Measurements from ENCODE around the gene HOXA11. TPM values are rescaled to one million over a fixed set of nuclear protein-coding genes. Genes with fewer than 3 reads are reported as not detected.
A peak's percentile ranks its signal among the peaks of the same experiment; 100 is the strongest.

The HOXA11 gene
- total and polyA plus RNA-seq, 2 of the 4 experiments (the other 2 are of a cell fraction) = 0.05 TPM; not detected in 1

GRCh38 chr7:27188386-27189294 is 3.6 kb upstream of the HOXA11 start:
- CTCF ChIA-PET = interaction anchor here (1.1 kb wide), 1 partner anchor 9 kb away, joined by 3 read pairs; no protein-coding TSS in a partner anchor
- 0 out of 2 replicates have a peak overlapping the region, but pooled peaks have one; percentile 4 for H3K4me2 ChIP-seq (ENCODE audit: low read depth, low read length)
- no peak for ATAC-seq (ENCODE audit: low read depth)
- DNase-seq = no peak
- no peak overlapping the region for H3K56ac ChIP-seq (ENCODE audit: extremely low read depth, insufficient read depth, low read length)
- H2BK20ac ChIP-seq (ENCODE audit: low read depth, low read length) = no peak overlapping the region
- no peak overlapping the region for H3K27ac ChIP-seq (ENCODE audit: insufficient read depth, low read length)
- dilution Hi-C loops (cut with HindIII; ENCODE audit: low sequenced_read_pairs, unreplicated experiment) (no loop called here), intact Hi-C loops (cut with micrococcal nuclease) (no loop called here), in situ Hi-C loops (cut with MboI; ENCODE audit: low sequenced_read_pairs) (no loop called here)
- no peak overlapping the region for H2BK120ac ChIP-seq (ENCODE audit: low read depth, low read length)
- POLR2A ChIA-PET (ENCODE audit: unreplicated experiment) = no interaction called here
- H3K9me1 ChIP-seq (ENCODE audit: insufficient read depth, low read length) = no peaks in the 10 kb centered on the region
- no TSS peak for BruUV-seq (replicated peaks)
- no peak overlapping the region for H4K5ac ChIP-seq (ENCODE audit: low read depth, low read length)
- H3K18ac ChIP-seq (ENCODE audit: low read depth, low read length) = no peak overlapping the region
- H3K4ac ChIP-seq (ENCODE audit: low read depth, low read length) = no peak overlapping the region
- H3K9me3 ChIP-seq (ENCODE audit: control insufficient read depth, insufficient read depth, low read length) = peaks cover 16% of the 10 kb centered on the region; the same call in 1 of the 2 replicates
- no peaks in the 10 kb centered on the region for H3K79me1 ChIP-seq (ENCODE audit: low read depth in 1 of 2, low read length in 2 of 2)
- no peak overlapping the region for H2BK15ac ChIP-seq (ENCODE audit: low read depth, low read length)
- H3K27me3 ChIP-seq (ENCODE audit: control insufficient read depth, insufficient read depth, low read length) = peaks cover 97% of the 10 kb centered on the region
- no peaks in the 10 kb centered on the region for H3K36me3 ChIP-seq (ENCODE audit: control insufficient read depth, insufficient read depth, low read length)
- H4K20me1 ChIP-seq (ENCODE audit: insufficient read depth, low read length) = peaks cover 18% of the 10 kb centered on the region; the same call in 1 of the 2 replicates
- no peak overlapping the region for H3K14ac ChIP-seq (replicated peaks; ENCODE audit: low read depth, low read length)
- no peak overlapping the region for H2AK5ac ChIP-seq (ENCODE audit: low read depth, low read length)
- H3K9ac ChIP-seq (ENCODE audit: low read depth, low read length) = no peak overlapping the region
- no peak overlapping the region for H4K8ac ChIP-seq (ENCODE audit: low read depth in 2 of 2, low read length in 2 of 2)
- peaks cover 3% of the 10 kb centered on the region; the same call in 1 of the 2 replicates for H3K4me1 ChIP-seq (ENCODE audit: control insufficient read depth, insufficient read depth, low read length)
- H2BK5ac ChIP-seq (ENCODE audit: low read depth, low read length, poor library complexity, severe bottlenecking) = no peak overlapping the region
- H3K4me3 ChIP-seq (ENCODE audit: insufficient read depth, low read depth, low read length) = no peak overlapping the region
- H2AK9ac ChIP-seq (replicated peaks; ENCODE audit: low read depth, low read length, poor library complexity) = no peak overlapping the region
- WGBS, 2 experiments (ENCODE audit: extremely low coverage in 2 of 2, insufficient read length in 1 of 2) = 11% methylated on average over 19 of the region's 49 CpGs; no CpG with 5 or more reads in 1 of the 2 experiments
- no peak overlapping the region for H2AFZ ChIP-seq (replicated peaks; ENCODE audit: low read length, poor library complexity)
- no peak overlapping the region for H3K23ac ChIP-seq (ENCODE audit: low read depth, low read length)
- TF ChIP-seq NFE2L2 (IDR thresholded peaks at IDR 0.05; ENCODE audit: low read depth, low read length) = no peak
- no peak for TF ChIP-seq RCOR1 (IDR thresholded peaks at IDR 0.05; ENCODE audit: insufficient replicate concordance, low read length)
- TF ChIP-seq SMC3 (IDR thresholded peaks at IDR 0.05; ENCODE audit: low read depth, low read length) = no peak
- no peak for TF ChIP-seq ELK1 (IDR thresholded peaks at IDR 0.05; ENCODE audit: borderline replicate concordance, low read depth, low read length)
- no peak for TF ChIP-seq MAZ (IDR thresholded peaks at IDR 0.05; ENCODE audit: borderline replicate concordance, low read depth, low read length)
- no peak for TF ChIP-seq CEBPB (IDR thresholded peaks at IDR 0.05; ENCODE audit: low read depth, low read length)
- TF ChIP-seq CTCF (conservative IDR thresholded peaks at IDR 0.05; ENCODE audit: low read depth, low read length) = no peak
- TF ChIP-seq BHLHE40 (IDR thresholded peaks at IDR 0.05; ENCODE audit: low read depth, low read length) = no peak
- TF ChIP-seq CHD1 (IDR thresholded peaks at IDR 0.05; ENCODE audit: low read depth, low read length) = no peak
- TF ChIP-seq POLR2A (IDR thresholded peaks at IDR 0.05; ENCODE audit: low read depth, low read length) = no peak
- TF ChIP-seq RAD21 (IDR thresholded peaks at IDR 0.05; ENCODE audit: low read length) = no peak
- no peak for TF ChIP-seq USF2 (IDR thresholded peaks at IDR 0.05; ENCODE audit: low read depth, low read length)
- no peak for TF ChIP-seq MXI1 (IDR thresholded peaks at IDR 0.05; ENCODE audit: borderline replicate concordance, low read depth, low read length)
- no peak for TF ChIP-seq RFX5 (IDR thresholded peaks at IDR 0.05; ENCODE audit: low read depth, low read length)
- no peak overlapping the region for H4K91ac ChIP-seq (ENCODE audit: insufficient read depth, low read depth, low read length)

All from IMR-90 (cell line).